Measurements from ENCODE around the gene FBXO38. TPM values are rescaled to one million over a fixed set of nuclear protein-coding genes. Genes with fewer than 3 reads are reported as not detected.

The FBXO38 gene
- total RNA-seq, 1 donor, result 69.8 TPM

DNA sequence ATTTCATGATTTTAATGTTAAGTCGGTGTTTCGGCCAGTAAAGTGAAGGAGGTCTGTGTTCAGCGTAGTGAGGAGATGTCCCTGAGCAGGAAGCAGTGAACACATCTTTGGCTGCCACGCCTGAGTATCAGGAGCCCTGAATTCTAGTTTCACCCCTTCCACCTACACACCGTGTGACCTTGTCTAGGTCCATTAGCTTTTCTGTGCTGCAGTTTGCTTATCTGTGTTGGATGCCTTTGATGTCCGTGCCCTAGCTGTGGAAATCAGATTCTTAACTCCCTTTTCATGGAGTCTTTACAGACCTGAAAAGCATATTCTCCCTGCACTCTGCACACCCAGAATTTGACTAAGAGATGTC lies 601 bp downstream of the FBXO38 start:
- Histone ChIP-seq H4K20me1 (ENCODE audit: insufficient read depth, low read length) (peaks cover 16% of the 10 kb centered on the region), H3K4me1 (ENCODE audit: insufficient read depth, low read length) (peaks cover 26% of the 10 kb centered on the region), H3K79me2 (ENCODE audit: insufficient read depth, low read length) (peaks cover 56% of the 10 kb centered on the region), H3K36me3 (ENCODE audit: insufficient read depth, low read length) (no peaks in the 10 kb centered on the region), H3K27me3 (ENCODE audit: insufficient read depth, low read length) (no peaks in the 10 kb centered on the region), H3K4me3 (ENCODE audit: insufficient read depth, low read length) (peak overlapping the region; percentile 88), H3K27ac (ENCODE audit: low read depth, low read length) (peak overlapping the region; percentile 85), H3K4me2 (ENCODE audit: insufficient read depth, low read length) (peak overlapping the region; percentile 94), H2AFZ (ENCODE audit: low read length) (peak overlapping the region; percentile 98), H3K9me3 (ENCODE audit: low read depth, low read length) (no peaks in the 10 kb centered on the region)
- TF ChIP-seq CTCF (IDR thresholded peaks at IDR 0.05; ENCODE audit: extremely low read depth, low read depth, low read length), result no peak
- peak; percentile 45 for DNase-seq (ENCODE audit: insufficient read length, low spot score, missing footprints)

DNA sequence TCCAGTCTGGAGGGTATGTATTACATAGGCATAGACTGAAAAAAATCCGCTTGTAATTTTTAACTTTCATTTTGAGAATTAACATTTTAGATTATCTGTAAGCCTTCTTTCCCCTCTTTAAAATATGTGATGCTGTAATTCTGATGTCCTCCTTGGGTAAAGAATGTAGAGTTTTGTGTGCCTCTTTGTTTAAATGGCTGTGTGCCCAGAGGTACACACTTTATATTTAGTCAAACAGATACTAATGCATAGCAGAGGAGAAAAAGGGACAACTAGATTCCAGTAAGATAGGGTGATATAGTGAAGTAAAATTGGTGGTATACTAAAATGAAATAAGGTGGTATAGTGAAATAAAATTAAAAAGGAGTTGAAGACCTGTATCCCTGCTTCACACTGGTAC lies 1.3 kb downstream of the FBXO38 start:
- DNase-seq (ENCODE audit: insufficient read length, low spot score, missing footprints), result no peak
- TF ChIP-seq CTCF (IDR thresholded peaks at IDR 0.05; ENCODE audit: extremely low read depth, low read depth, low read length), result no peak
- no peaks in the 10 kb centered on the region for H3K36me3 ChIP-seq (ENCODE audit: insufficient read depth, low read length)
- H3K27me3 ChIP-seq (ENCODE audit: insufficient read depth, low read length), result no peaks in the 10 kb centered on the region
- H3K9me3 ChIP-seq (ENCODE audit: low read depth, low read length), result no peaks in the 10 kb centered on the region
- H3K4me3 ChIP-seq (ENCODE audit: insufficient read depth, low read length), result no peak overlapping the region
- H3K79me2 ChIP-seq (ENCODE audit: insufficient read depth, low read length), result peaks cover 64% of the 10 kb centered on the region
- H3K27ac ChIP-seq (ENCODE audit: low read depth, low read length), result peak overlapping the region; percentile 20
- H4K20me1 ChIP-seq (ENCODE audit: insufficient read depth, low read length), result peaks cover 16% of the 10 kb centered on the region
- no peak overlapping the region for H2AFZ ChIP-seq (ENCODE audit: low read length)
- peaks cover 26% of the 10 kb centered on the region for H3K4me1 ChIP-seq (ENCODE audit: insufficient read depth, low read length)
- peak overlapping the region; percentile 94 for H3K4me2 ChIP-seq (ENCODE audit: insufficient read depth, low read length)

DNA sequence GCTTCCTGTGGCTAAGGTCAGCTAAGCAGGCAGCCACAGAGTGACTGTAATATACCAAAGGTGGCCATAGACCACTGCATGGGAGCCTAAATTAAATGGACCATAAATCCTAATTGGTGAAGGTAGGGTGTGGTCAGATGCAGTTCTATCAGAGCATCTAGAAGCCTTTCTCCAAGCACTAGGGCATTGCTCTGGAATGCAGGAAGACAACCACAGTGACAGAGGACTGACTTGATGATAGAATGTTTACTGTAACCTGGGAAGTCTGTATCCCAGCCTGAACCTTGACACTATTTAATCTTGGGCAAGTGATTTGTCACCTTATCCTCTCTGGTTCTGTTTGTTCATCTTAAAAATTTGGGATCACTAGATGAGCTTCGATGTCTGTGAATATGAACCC lies 2.3 kb downstream of the FBXO38 start:
- TF ChIP-seq CTCF (IDR thresholded peaks at IDR 0.05; ENCODE audit: extremely low read depth, low read depth, low read length), result no peak
- no peak overlapping the region for H3K4me3 ChIP-seq (ENCODE audit: insufficient read depth, low read length)
- H3K27ac ChIP-seq (ENCODE audit: low read depth, low read length), result peak overlapping the region; percentile 20
- H3K79me2 ChIP-seq (ENCODE audit: insufficient read depth, low read length), result peaks cover 73% of the 10 kb centered on the region
- no peaks in the 10 kb centered on the region for H3K9me3 ChIP-seq (ENCODE audit: low read depth, low read length)
- DNase-seq (ENCODE audit: insufficient read length, low spot score, missing footprints), result peak; percentile 48
- no peaks in the 10 kb centered on the region for H3K27me3 ChIP-seq (ENCODE audit: insufficient read depth, low read length)
- H3K36me3 ChIP-seq (ENCODE audit: insufficient read depth, low read length), result no peaks in the 10 kb centered on the region
- peaks cover 23% of the 10 kb centered on the region for H4K20me1 ChIP-seq (ENCODE audit: insufficient read depth, low read length)
- peaks cover 31% of the 10 kb centered on the region for H3K4me1 ChIP-seq (ENCODE audit: insufficient read depth, low read length)
- no peak overlapping the region for H3K4me2 ChIP-seq (ENCODE audit: insufficient read depth, low read length)
- H2AFZ ChIP-seq (ENCODE audit: low read length), result no peak overlapping the region

GRCh38 chr5:148387325-148387724 lies 3.6 kb downstream of the FBXO38 start:
- Histone ChIP-seq H3K79me2 (ENCODE audit: insufficient read depth, low read length) (peaks cover 86% of the 10 kb centered on the region), H3K4me3 (ENCODE audit: insufficient read depth, low read length) (no peak overlapping the region), H4K20me1 (ENCODE audit: insufficient read depth, low read length) (peaks cover 35% of the 10 kb centered on the region), H3K4me2 (ENCODE audit: insufficient read depth, low read length) (no peak overlapping the region), H3K27me3 (ENCODE audit: insufficient read depth, low read length) (no peaks in the 10 kb centered on the region), H3K9me3 (ENCODE audit: low read depth, low read length) (no peaks in the 10 kb centered on the region), H3K4me1 (ENCODE audit: insufficient read depth, low read length) (peaks cover 36% of the 10 kb centered on the region), H3K36me3 (ENCODE audit: insufficient read depth, low read length) (no peaks in the 10 kb centered on the region), H2AFZ (ENCODE audit: low read length) (no peak overlapping the region), H3K27ac (ENCODE audit: low read depth, low read length) (peak overlapping the region; percentile 26)
- no peak for TF ChIP-seq CTCF (IDR thresholded peaks at IDR 0.05; ENCODE audit: extremely low read depth, low read depth, low read length)
- DNase-seq (ENCODE audit: insufficient read length, low spot score, missing footprints), result peak; percentile 51
